Endodermal cell (in vitro differentiated cells): Measurements from ENCODE around the gene TIFAB. TPM values are rescaled to one million over a fixed set of nuclear protein-coding genes. Genes with fewer than 3 reads are reported as not detected.

Source experiments
- DNase-seq: peaks from one replicate; pipeline ENCODE4 v3.0.0-alpha.2; 2017
- H3K27ac ChIP-seq: 2 replicates; pipeline ENCODE4 v1.5.1; 2013; ENCODE audit warnings: mild to moderate bottlenecking, low read depth, low read length, moderate library complexity
- H3K27me3 ChIP-seq: 2 replicates; pipeline ENCODE4 v1.6.1; 2013; ENCODE audit warnings: mild to moderate bottlenecking, low read length, moderate library complexity; ENCODE audit not compliant: insufficient read depth, control insufficient read depth, poor library complexity, severe bottlenecking
- H3K36me3 ChIP-seq: 2 replicates; pipeline ENCODE4 v1.7.0; 2013; ENCODE audit warnings: mild to moderate bottlenecking, low read length, moderate library complexity; ENCODE audit not compliant: control insufficient read depth, insufficient read depth
- H3K4me1 ChIP-seq: one replicate; pipeline ENCODE4 v1.7.0; 2013; ENCODE audit warnings: low read length; ENCODE audit not compliant: control insufficient read depth, insufficient read depth
- H3K4me3 ChIP-seq: 2 replicates; pipeline ENCODE4 v1.5.1; 2013; ENCODE audit warnings: mild to moderate bottlenecking, low read length, moderate library complexity
- H3K9ac ChIP-seq: 2 replicates; pipeline ENCODE4 v1.6.1; 2013; ENCODE audit warnings: mild to moderate bottlenecking, low read length, moderate library complexity; ENCODE audit not compliant: poor library complexity, severe bottlenecking; ENCODE audit errors: extremely low read depth
- H3K9me3 ChIP-seq: 2 replicates; pipeline ENCODE4 v1.6.1; 2013; ENCODE audit warnings: mild to moderate bottlenecking, low read length, moderate library complexity; ENCODE audit not compliant: control insufficient read depth
- H3K27ac Mint-ChIP-seq: 2 replicates; pipeline ENCODE4 v1.8.0; 2020; ENCODE audit warnings: mixed read lengths
- H3K27me3 Mint-ChIP-seq: 2 replicates; pipeline ENCODE4 v1.8.0; 2021; ENCODE audit warnings: mild to moderate bottlenecking, mixed read lengths; ENCODE audit not compliant: insufficient read depth
- H3K36me3 Mint-ChIP-seq: 2 replicates; pipeline ENCODE4 v1.8.0; 2020; ENCODE audit warnings: low read depth, mixed read lengths
- H3K4me1 Mint-ChIP-seq: 2 replicates; pipeline ENCODE4 v1.8.0; 2020; ENCODE audit warnings: mixed read lengths
- H3K4me3 Mint-ChIP-seq: 2 replicates; pipeline ENCODE4 v1.8.0; 2020; ENCODE audit warnings: mild to moderate bottlenecking, moderate library complexity, mixed read lengths
- H3K9me3 Mint-ChIP-seq: 2 replicates; pipeline ENCODE4 v1.8.0; 2020; ENCODE audit warnings: mild to moderate bottlenecking, mixed read lengths
- WGBS, 2 experiments: methylation state at CpG; one replicate each; pipeline versions ENCODE4 v1.1.5 to v1.1.7; 2013; ENCODE audit warnings: missing lambda C conversion rate in 2 of 2, mixed read lengths in 1 of 2; ENCODE audit not compliant: insufficient coverage in 1 of 2, insufficient read length in 1 of 2; 5-methylcytosine and 5-hydroxymethylcytosine counted together
- total RNA-seq, 2 donors: library from RNA; stranded (reverse); fragmentation: NEBNext Ultra II Directional in 1 of 2; extraction: Animal tissue kit (Norgen Biotek cat#: 25700) in 1 of 2; gene quantifications; 2 replicates in 1 of 2; 3 replicates in 1 of 2; pipeline ENCODE4 v1.2.1, GENCODE V29; 2021
- TF ChIP-seq, protein P1 (sequence below): fragments of 200-600 bp; sonication (generic); conservative IDR thresholded peaks from 2 replicates; pipeline ENCODE4 v1.5.0; 2021; ENCODE audit warnings: antibody characterized with exemption, mild to moderate bottlenecking

The TIFAB gene
- total RNA-seq, 2 donors from 2014 or later, result not detected

DNA sequence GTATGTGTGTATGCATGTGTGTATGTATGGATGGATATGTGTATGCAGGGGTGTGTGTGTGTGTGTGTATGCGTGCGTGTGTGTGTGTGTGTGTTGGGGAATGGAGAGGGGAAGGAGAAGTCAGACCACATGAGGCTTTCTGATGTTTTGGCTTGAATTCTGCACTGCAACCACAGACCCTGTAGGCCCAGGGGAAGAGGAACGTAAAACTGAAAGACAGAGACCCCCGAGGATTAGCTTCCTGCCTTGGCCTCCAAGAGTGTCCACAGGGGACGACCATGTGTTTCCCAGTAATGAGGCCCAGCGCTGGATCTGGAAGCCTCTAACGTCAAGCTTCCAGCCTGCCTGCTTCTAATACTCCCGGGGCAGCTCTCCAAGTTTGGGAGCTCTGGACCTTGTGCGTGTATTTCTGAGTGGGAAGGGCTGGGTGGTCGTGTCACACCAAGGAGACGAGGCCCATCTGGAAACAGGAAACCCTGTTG, 10.8 kb downstream of the TIFAB start:
- Mint-ChIP-seq H3K36me3 (no peaks in the 10 kb centered on the region), H3K27ac (no peak overlapping the region)

GRCh38 chr5:135440916-135441315, 11.2 kb downstream of the TIFAB start:
- H3K27me3 ChIP-seq, result no peaks in the 10 kb centered on the region
- H3K4me1 ChIP-seq, result peaks cover 15% of the 10 kb centered on the region
- Mint-ChIP-seq H3K36me3 (no peaks in the 10 kb centered on the region), H3K9me3 (no peaks in the 10 kb centered on the region), H3K4me1 (peaks cover 17% of the 10 kb centered on the region), H3K27ac (no peak overlapping the region), H3K4me3 (no peak overlapping the region), H3K27me3 (peaks cover 11% of the 10 kb centered on the region)
- H3K4me3 ChIP-seq, result no peak overlapping the region
- DNase-seq, result no peak
- H3K9ac ChIP-seq, result no peak overlapping the region
- WGBS, 2 experiments, result 88 to 92% methylated on average over 4 to 6 of the region's 6 CpGs
- no peak overlapping the region for H3K27ac ChIP-seq
- no peaks in the 10 kb centered on the region for H3K9me3 ChIP-seq
- H3K36me3 ChIP-seq, result no peaks in the 10 kb centered on the region
- TF ChIP-seq, protein P1, sequence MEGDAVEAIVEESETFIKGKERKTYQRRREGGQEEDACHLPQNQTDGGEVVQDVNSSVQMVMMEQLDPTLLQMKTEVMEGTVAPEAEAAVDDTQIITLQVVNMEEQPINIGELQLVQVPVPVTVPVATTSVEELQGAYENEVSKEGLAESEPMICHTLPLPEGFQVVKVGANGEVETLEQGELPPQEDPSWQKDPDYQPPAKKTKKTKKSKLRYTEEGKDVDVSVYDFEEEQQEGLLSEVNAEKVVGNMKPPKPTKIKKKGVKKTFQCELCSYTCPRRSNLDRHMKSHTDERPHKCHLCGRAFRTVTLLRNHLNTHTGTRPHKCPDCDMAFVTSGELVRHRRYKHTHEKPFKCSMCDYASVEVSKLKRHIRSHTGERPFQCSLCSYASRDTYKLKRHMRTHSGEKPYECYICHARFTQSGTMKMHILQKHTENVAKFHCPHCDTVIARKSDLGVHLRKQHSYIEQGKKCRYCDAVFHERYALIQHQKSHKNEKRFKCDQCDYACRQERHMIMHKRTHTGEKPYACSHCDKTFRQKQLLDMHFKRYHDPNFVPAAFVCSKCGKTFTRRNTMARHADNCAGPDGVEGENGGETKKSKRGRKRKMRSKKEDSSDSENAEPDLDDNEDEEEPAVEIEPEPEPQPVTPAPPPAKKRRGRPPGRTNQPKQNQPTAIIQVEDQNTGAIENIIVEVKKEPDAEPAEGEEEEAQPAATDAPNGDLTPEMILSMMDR, result no peak

More for the DNA sequence above, 10.8 kb downstream of the TIFAB start:
- Histone ChIP-seq H3K9ac (no peak overlapping the region), H3K9me3 (no peaks in the 10 kb centered on the region), H3K27ac (no peak overlapping the region), H3K4me3 (no peak overlapping the region), H3K36me3 (no peaks in the 10 kb centered on the region), H3K4me1 (peaks cover 15% of the 10 kb centered on the region), H3K27me3 (no peaks in the 10 kb centered on the region)
- TF ChIP-seq, protein P1, result no peak
- peak; percentile 20 for DNase-seq
- 89 to 94% methylated on average over 9 to 11 of the region's 11 CpGs for WGBS, 2 experiments
- Mint-ChIP-seq H3K9me3 (no peaks in the 10 kb centered on the region), H3K27me3 (peaks cover 13% of the 10 kb centered on the region), H3K4me1 (peaks cover 17% of the 10 kb centered on the region), H3K4me3 (no peak overlapping the region)

- Mint-ChIP-seq H3K27ac (no peak overlapping the region), H3K27me3 (peaks cover 11% of the 10 kb centered on the region), H3K4me1 (peaks cover 20% of the 10 kb centered on the region), H3K4me3 (no peak overlapping the region), H3K9me3 (no peaks in the 10 kb centered on the region), H3K36me3 (no peaks in the 10 kb centered on the region)
- Histone ChIP-seq H3K9me3 (no peaks in the 10 kb centered on the region), H3K27me3 (no peaks in the 10 kb centered on the region), H3K4me3 (no peak overlapping the region), H3K9ac (no peak overlapping the region), H3K4me1 (peaks cover 15% of the 10 kb centered on the region), H3K27ac (no peak overlapping the region), H3K36me3 (no peaks in the 10 kb centered on the region)
- peak; percentile 30 for DNase-seq
- TF ChIP-seq, protein P1, result no peak
- 81 to 91% methylated on average over 3 to 11 of the region's 11 CpGs for WGBS, 2 experiments
Observed at GRCh38 chr5:135439231-135440205, 12.6 kb downstream of the TIFAB start.
